Naive thymus-derived CD4-positive, alpha-beta T cell (primary cell): ENCODE results near the gene SAMD8. TPM values are rescaled to one million over a fixed set of nuclear protein-coding genes. Genes with fewer than 3 reads are reported as not detected.

Experiments used
- ATAC-seq: fragments of 150-1000 bp; cut with Tn5 transposase; 2 replicates; pipeline ENCODE4 v1.10.0; 2021; ENCODE audit warnings: mild to moderate bottlenecking, moderate library complexity
- CTCF ChIA-PET: fragments of 350-600 bp; sonication (Branson Sonifier 250); formaldehyde crosslinking; loops from one replicate; lab custom pipeline; 2021; ENCODE audit warnings: antibody characterized with exemption; lab: Charles Lee
- POLR2A ChIA-PET: fragments of 350-600 bp; sonication (Branson Sonifier 250); formaldehyde crosslinking; loops from one replicate; lab custom pipeline; 2021; ENCODE audit warnings: antibody characterized with exemption, inconsistent platforms; lab: Charles Lee
- DNase-seq, 9 donors: peaks; one replicate each; pipeline versions ENCODE4 v3.0.0 to v3.0.0-alpha.2; 2020 to 2022; ENCODE audit warnings: mixed read lengths in 1 of 9
- H3K27ac ChIP-seq: one replicate; pipeline ENCODE4 v1.7.0; 2013; ENCODE audit warnings: mild to moderate bottlenecking, low read depth, low read length, moderate library complexity
- H3K27me3 ChIP-seq, 2 donors: one replicate each; pipeline ENCODE4 v1.7.0; 2013; ENCODE audit warnings: low read length in 2 of 2, mild to moderate bottlenecking in 2 of 2, moderate library complexity in 2 of 2; ENCODE audit not compliant: control insufficient read depth in 2 of 2, insufficient read depth in 2 of 2
- H3K36me3 ChIP-seq, 3 experiments: 1 replicate in 2 of 3; 2 replicates in 1 of 3; pipeline ENCODE4 v1.7.0; 2013; ENCODE audit warnings: low read length in 3 of 3, mild to moderate bottlenecking in 3 of 3, moderate library complexity in 1 of 3; ENCODE audit not compliant: insufficient read depth in 3 of 3, control insufficient read depth in 2 of 3
- H3K4me1 ChIP-seq, 2 donors: one replicate each; pipeline ENCODE4 v1.7.0; 2013; ENCODE audit warnings: low read length in 2 of 2, mild to moderate bottlenecking in 2 of 2, moderate library complexity in 1 of 2; ENCODE audit not compliant: control insufficient read depth in 2 of 2, insufficient read depth in 2 of 2
- H3K4me3 ChIP-seq: 2 replicates; pipeline ENCODE4 v1.7.0; 2013; ENCODE audit warnings: mild to moderate bottlenecking, low read length
- H3K9me3 ChIP-seq, 3 experiments: 1 replicate in 2 of 3; 2 replicates in 1 of 3; pipeline ENCODE4 v1.7.0; 2013; ENCODE audit warnings: low read length in 3 of 3; ENCODE audit not compliant: control insufficient read depth in 2 of 3
- H3K27ac Mint-ChIP-seq, 9 donors: one replicate each; pipeline ENCODE4 v1.8.0; 2020 to 2022; ENCODE audit warnings: mixed read lengths in 9 of 9, mild to moderate bottlenecking in 8 of 9, moderate library complexity in 5 of 9, inconsistent platforms in 2 of 9
- H3K27me3 Mint-ChIP-seq, 5 donors: one replicate each; pipeline ENCODE4 v1.8.0; 2021 to 2022; ENCODE audit warnings: mixed read lengths in 5 of 5, mild to moderate bottlenecking in 1 of 5
- H3K36me3 Mint-ChIP-seq, 5 donors: one replicate each; pipeline ENCODE4 v1.8.0; 2020 to 2022; ENCODE audit warnings: mixed read lengths in 5 of 5, mild to moderate bottlenecking in 3 of 5, inconsistent platforms in 1 of 5
- H3K4me1 Mint-ChIP-seq, 7 donors: one replicate each; pipeline ENCODE4 v1.8.0; 2020 to 2022; ENCODE audit warnings: mixed read lengths in 7 of 7, mild to moderate bottlenecking in 3 of 7, inconsistent platforms in 1 of 7
- H3K4me3 Mint-ChIP-seq, 10 donors: one replicate each; pipeline ENCODE4 v1.8.0; 2020 to 2022; ENCODE audit warnings: mild to moderate bottlenecking in 10 of 10, mixed read lengths in 10 of 10, moderate library complexity in 6 of 10, inconsistent platforms in 2 of 10
- H3K9me3 Mint-ChIP-seq, 11 donors: one replicate each; pipeline ENCODE4 v1.8.0; 2020 to 2022; ENCODE audit warnings: mixed read lengths in 11 of 11, mild to moderate bottlenecking in 4 of 11, inconsistent platforms in 1 of 11, moderate library complexity in 1 of 11
- intact Hi-C, 2 donors: fragments of 100-400 bp; cut with micrococcal nuclease; formaldehyde crosslinking; loops; one replicate each; pipeline ENCODE4 v1.15.1; 2023
- polyA plus RNA-seq, 2 donors: library from polyadenylated mRNA; unstranded; fragments of 300-500 nt; fragmentation: Illumina TruSeq; gene quantifications; one replicate each; pipeline ENCODE4 v1.2.3, GENCODE V29; 2021
- total RNA-seq, 6 experiments: library from RNA in 5 of 6; stranded (reverse) in 5 of 6; gene quantifications; 1 replicate in 5 of 6; 2 replicates in 1 of 6; pipeline ENCODE4 v1.2.3 and lab custom pipeline; 2021 to 2026

SAMD8 gene
- total and polyA plus RNA-seq, 7 experiments from 2014 or later, result 4.5 to 31.7 (median 16.2) TPM

DNA sequence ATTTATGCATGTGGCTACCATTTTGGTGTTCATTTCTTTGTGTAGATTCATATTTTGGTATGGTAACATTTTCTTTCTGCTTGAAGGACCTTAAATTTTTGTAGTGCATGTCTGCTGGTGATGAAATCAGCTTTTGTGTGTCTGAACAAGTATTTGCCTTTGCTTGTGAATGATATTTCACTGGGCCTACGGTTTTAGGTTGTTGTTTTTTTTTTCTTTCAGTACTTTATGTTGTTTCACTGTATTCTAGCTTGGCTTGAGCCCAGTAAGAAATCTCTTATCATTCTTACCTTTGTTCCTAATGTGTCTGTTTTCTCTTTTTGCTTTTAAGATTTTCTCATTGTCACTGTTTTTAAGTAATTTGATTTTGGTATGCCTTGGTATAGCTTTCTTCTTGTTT is 31.9 kb downstream of the SAMD8 start:
- Histone ChIP-seq H3K9me3 (no peaks in the 10 kb centered on the region), H3K27me3 (no peaks in the 10 kb centered on the region), H3K27ac (no peak overlapping the region), H3K4me3 (no peak overlapping the region), H3K36me3 (peaks cover 0 to 3% (median 0%) of the 10 kb centered on the region in 3 experiments), H3K4me1 (peaks cover 0 to 12% of the 10 kb centered on the region in 2 donors)
- ChIA-PET POLR2A (interaction anchor here (0.6 kb wide), 2 partner anchors 118 to 556 kb away, joined by 3 read pairs; no protein-coding TSS in a partner anchor), CTCF (no interaction called here)
- H3K27ac Mint-ChIP-seq, result peak overlapping the region in 6 of 9 donors; percentile 47 to 80 (median 65)
- no peaks in the 10 kb centered on the region for H3K9me3 Mint-ChIP-seq
- peaks cover 28 to 77% (median 43%) of the 10 kb centered on the region in 7 donors for H3K4me1 Mint-ChIP-seq
- ATAC-seq, result no peak
- no peaks in the 10 kb centered on the region for H3K27me3 Mint-ChIP-seq
- peak overlapping the region in 1 of 10 donors; percentile 38 for H3K4me3 Mint-ChIP-seq
- intact Hi-C loops, result no loop called here
- DNase-seq, result no peak
- peaks cover 0 to 11% (median 3%) of the 10 kb centered on the region in 5 donors for H3K36me3 Mint-ChIP-seq

DNA sequence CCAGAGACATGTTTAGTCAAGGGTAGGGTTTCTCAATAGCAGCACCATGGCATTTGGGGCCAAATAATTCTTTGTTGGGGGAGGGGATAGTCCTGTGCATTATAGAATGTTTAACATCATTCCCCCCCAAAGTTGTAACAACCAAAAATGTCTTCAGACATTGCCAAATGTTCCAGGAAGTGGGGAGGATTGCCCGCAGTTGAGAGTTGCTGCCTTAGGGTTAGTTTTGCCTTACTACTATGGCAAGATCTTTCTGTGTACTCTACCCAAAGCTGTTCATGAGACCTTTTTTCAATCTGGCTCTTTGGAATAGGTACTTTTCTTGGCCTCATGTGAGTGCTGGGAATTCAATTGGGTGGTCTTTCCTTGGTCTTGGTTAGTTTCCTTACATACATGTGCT is 34.1 kb downstream of the SAMD8 start:
- ChIA-PET POLR2A (no interaction called here), CTCF (no interaction called here)
- H3K36me3 ChIP-seq, result peaks cover 0 to 4% (median 4%) of the 10 kb centered on the region in 3 experiments
- no peak for ATAC-seq
- intact Hi-C loops, result loop anchor here in 1 of 2 donors (5.0 kb wide), 1 partner anchor 33 kb away; the partner anchor contains the start of gene SAMD8
- peaks cover 0 to 12% (median 4%) of the 10 kb centered on the region in 5 donors for H3K36me3 Mint-ChIP-seq
- DNase-seq, result peak in 4 of 9 donors; percentile 9 to 22 (median 15)
- H3K4me3 Mint-ChIP-seq, result peak overlapping the region in 9 of 10 donors; percentile 5 to 69 (median 21)
- H3K27me3 ChIP-seq, result no peaks in the 10 kb centered on the region
- no peaks in the 10 kb centered on the region for H3K27me3 Mint-ChIP-seq
- peaks cover 0 to 12% of the 10 kb centered on the region in 2 donors for H3K4me1 ChIP-seq
- H3K4me3 ChIP-seq, result no peak overlapping the region
- peaks cover 23 to 72% (median 36%) of the 10 kb centered on the region in 7 donors for H3K4me1 Mint-ChIP-seq
- peak overlapping the region in 8 of 9 donors; percentile 0 to 78 (median 30) for H3K27ac Mint-ChIP-seq
- no peak overlapping the region for H3K27ac ChIP-seq
- peaks cover 0 to under 1% (median 0%) of the 10 kb centered on the region in 11 donors for H3K9me3 Mint-ChIP-seq
- no peaks in the 10 kb centered on the region for H3K9me3 ChIP-seq

DNA sequence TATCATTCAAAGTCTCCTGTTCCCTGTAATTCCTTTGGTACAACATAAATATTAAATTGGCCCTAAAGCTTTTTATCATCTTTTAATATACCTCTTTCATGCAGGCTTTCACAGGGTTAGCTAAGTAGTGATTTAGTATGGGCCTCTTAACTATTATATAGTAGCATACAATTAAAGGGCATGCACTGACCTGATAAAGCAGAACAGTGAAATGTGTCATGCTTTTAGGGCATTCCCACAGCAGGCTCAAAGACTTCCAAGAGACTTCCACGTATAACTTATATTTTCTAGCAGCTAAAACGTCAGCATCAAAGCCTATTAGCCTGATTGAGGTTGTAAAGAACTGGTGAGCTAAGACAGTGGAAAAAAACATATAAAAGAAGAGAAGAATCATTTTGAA is 35.3 kb downstream of the SAMD8 start:
- H3K4me1 Mint-ChIP-seq, result peaks cover 23 to 70% (median 36%) of the 10 kb centered on the region in 7 donors
- no peak for ATAC-seq
- POLR2A ChIA-PET, result interaction anchor here (0.7 kb wide), 2 partner anchors 15 to 1166 kb away, joined by 3 read pairs; no protein-coding TSS in a partner anchor

DNA sequence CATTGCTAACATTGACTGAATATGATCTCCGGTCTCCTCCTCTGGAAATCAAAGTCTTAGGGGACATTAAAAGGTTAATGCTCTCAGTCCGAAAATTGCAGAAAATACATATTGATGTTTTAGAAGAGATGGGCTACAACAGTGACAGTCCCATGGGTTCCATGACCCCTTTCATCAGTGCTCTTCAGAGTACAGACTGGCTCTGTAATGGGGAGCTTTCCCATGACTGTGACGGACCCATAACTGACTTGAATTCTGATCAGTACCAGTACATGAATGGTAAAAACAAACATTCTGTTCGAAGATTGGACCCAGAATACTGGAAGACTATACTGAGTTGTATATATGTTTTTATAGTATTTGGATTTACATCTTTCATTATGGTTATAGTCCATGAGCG is 39.2 kb downstream of the SAMD8 start:
- H3K36me3 ChIP-seq, result peaks cover 0 to 31% (median 7%) of the 10 kb centered on the region in 3 experiments
- no peak overlapping the region for H3K27ac ChIP-seq
- Mint-ChIP-seq H3K4me3 (no peak overlapping the region), H3K36me3 (peaks cover 4 to 27% (median 25%) of the 10 kb centered on the region in 5 donors), H3K27ac (no peak overlapping the region), H3K9me3 (peaks cover 0 to 2% (median 0%) of the 10 kb centered on the region in 11 donors), H3K4me1 (peaks cover 0 to 57% (median 25%) of the 10 kb centered on the region in 7 donors), H3K27me3 (no peaks in the 10 kb centered on the region)
- DNase-seq, result no peak
- no peak for ATAC-seq
- no peak overlapping the region for H3K4me3 ChIP-seq
- H3K4me1 ChIP-seq, result peaks cover 0 to 3% of the 10 kb centered on the region in 2 donors
- intact Hi-C loops, result no loop called here
- POLR2A ChIA-PET, result no interaction called here
- no peaks in the 10 kb centered on the region for H3K27me3 ChIP-seq
- CTCF ChIA-PET, result interaction anchor here (0.5 to 0.6 kb wide), 2 partner anchors 1158 to 1385 kb away, joined by 3 read pairs; no protein-coding TSS in a partner anchor
- H3K9me3 ChIP-seq, result no peaks in the 10 kb centered on the region

More for the DNA sequence above, 35.3 kb downstream of the SAMD8 start:
- no peak for DNase-seq
- CTCF ChIA-PET, result no interaction called here
- H3K4me1 ChIP-seq, result peaks cover 0 to 12% of the 10 kb centered on the region in 2 donors
- Mint-ChIP-seq H3K9me3 (peaks cover 0 to 2% (median 0%) of the 10 kb centered on the region in 11 donors), H3K27ac (peak overlapping the region in 2 of 9 donors; percentile 10 to 51), H3K4me3 (no peak overlapping the region), H3K27me3 (no peaks in the 10 kb centered on the region), H3K36me3 (peaks cover 0 to 17% (median 9%) of the 10 kb centered on the region in 5 donors)
- intact Hi-C loops, result loop anchor here in 1 of 2 donors (5.0 kb wide), 1 partner anchor 34 kb away; the partner anchor contains the start of gene SAMD8
- H3K36me3 ChIP-seq, result peaks cover 0 to 14% (median 7%) of the 10 kb centered on the region in 3 experiments
- no peaks in the 10 kb centered on the region for H3K27me3 ChIP-seq
- no peak overlapping the region for H3K27ac ChIP-seq
- H3K9me3 ChIP-seq, result no peaks in the 10 kb centered on the region
- no peak overlapping the region for H3K4me3 ChIP-seq

DNA sequence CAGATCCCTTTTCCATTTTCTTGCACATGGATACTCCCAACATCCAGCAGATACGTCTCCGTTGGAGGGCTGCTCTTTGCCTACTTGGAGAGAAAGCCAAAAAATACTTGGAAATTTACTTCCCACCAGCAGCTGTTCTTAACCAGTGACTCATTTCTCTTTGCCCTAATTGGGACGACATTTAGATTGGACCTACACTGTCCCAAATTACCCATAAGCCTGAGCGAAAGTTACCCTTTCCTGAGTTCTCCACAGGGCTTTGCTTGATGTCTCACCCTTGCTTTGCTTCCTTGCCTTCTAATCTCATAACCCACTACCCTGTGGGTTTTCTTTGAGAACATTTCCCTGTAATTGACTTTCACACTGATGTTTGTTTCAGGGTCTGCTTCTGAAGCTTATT is 48.1 kb downstream of the SAMD8 start:
- H3K9me3 Mint-ChIP-seq, result peaks cover 0 to 3% (median 0%) of the 10 kb centered on the region in 11 donors
- intact Hi-C loops, result no loop called here
- H3K4me3 Mint-ChIP-seq, result no peak overlapping the region
- H3K27ac Mint-ChIP-seq, result peak overlapping the region in 7 of 9 donors; percentile 2 to 72 (median 48)
- no peaks in the 10 kb centered on the region for H3K9me3 ChIP-seq
- peak overlapping the region; percentile 7 for H3K27ac ChIP-seq
- DNase-seq, result no peak
- H3K27me3 ChIP-seq, result no peaks in the 10 kb centered on the region
- no peak overlapping the region for H3K4me3 ChIP-seq
- H3K27me3 Mint-ChIP-seq, result no peaks in the 10 kb centered on the region
- H3K36me3 Mint-ChIP-seq, result peaks cover 4 to 17% (median 15%) of the 10 kb centered on the region in 5 donors
- peaks cover 0 to 12% (median 0%) of the 10 kb centered on the region in 3 experiments for H3K36me3 ChIP-seq
- POLR2A ChIA-PET, result no interaction called here
- ATAC-seq, result no peak
- CTCF ChIA-PET, result no interaction called here
- peaks cover 14 to 38% (median 29%) of the 10 kb centered on the region in 7 donors for H3K4me1 Mint-ChIP-seq
- no peaks in the 10 kb centered on the region for H3K4me1 ChIP-seq

DNA sequence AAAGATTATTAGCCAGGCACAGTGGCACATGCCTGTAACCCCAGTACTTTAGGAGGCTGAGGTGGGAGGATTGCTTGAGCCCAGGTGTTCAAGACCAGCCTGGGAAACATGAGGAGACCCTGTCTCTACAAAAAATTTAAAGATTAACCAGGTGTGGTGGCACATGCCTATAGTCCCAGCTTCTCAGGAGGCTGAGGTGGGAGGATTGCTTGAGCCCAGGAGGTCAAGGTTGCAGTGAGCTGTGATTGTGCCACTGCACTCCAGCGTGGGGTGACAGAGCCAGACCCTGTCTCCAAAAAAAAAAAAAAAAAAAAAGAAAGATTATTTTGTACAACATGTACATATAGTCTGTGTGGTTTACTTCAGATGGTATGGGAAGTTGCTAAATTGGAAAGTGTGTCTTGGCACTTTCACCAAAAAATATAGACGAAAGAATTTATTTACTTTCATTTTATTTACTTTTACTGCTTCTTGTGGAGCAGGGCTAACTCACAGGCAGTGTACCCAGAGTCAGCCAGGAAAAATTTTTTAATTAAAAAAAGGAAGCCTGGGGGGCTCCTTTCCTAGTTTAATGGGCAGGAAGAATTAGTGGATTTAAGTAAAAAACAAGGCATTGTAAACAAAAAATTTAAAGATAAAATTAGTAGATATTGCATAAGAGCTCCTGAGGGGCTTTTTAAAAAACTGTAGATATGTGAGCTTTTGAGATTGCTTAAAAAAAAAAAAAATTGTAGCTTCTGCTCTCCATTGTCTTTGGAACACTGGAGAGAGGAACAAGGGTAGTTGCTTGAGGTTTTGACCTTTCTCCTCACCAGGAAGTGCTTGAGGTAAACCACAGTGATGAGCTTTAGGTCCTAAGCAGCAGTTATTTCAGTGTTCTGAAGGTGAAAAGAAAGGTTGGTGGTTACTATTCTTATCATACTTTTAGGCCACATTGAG is 54.5 kb downstream of the SAMD8 start:
- Histone ChIP-seq H3K36me3 (no peaks in the 10 kb centered on the region), H3K4me1 (peaks cover 22 to 31% of the 10 kb centered on the region in 2 donors), H3K27me3 (no peaks in the 10 kb centered on the region), H3K9me3 (no peaks in the 10 kb centered on the region), H3K27ac (peak overlapping the region; percentile 66), H3K4me3 (peak overlapping the region; percentile 11)
- Mint-ChIP-seq H3K36me3 (peaks cover 4 to 16% (median 8%) of the 10 kb centered on the region in 5 donors), H3K27me3 (no peaks in the 10 kb centered on the region), H3K4me1 (peaks cover 38 to 68% (median 50%) of the 10 kb centered on the region in 7 donors), H3K9me3 (peaks cover 0 to 1% (median 0%) of the 10 kb centered on the region in 11 donors), H3K4me3 (peak overlapping the region; percentile 64 to 86 (median 73)), H3K27ac (peak overlapping the region; percentile 78 to 91 (median 86))
- ATAC-seq, result peak; percentile 75
- peak in 5 of 9 donors; percentile 7 to 35 (median 12) for DNase-seq
- ChIA-PET CTCF (interaction anchor here (0.6 to 0.7 kb wide), 2 partner anchors 34 to 1226 kb away, joined by 3 read pairs; no protein-coding TSS in a partner anchor), POLR2A (interaction anchor here (0.6 to 1.2 kb wide), 2 partner anchors 66 to 100 kb away, joined by 3 to 4 read pairs; no protein-coding TSS in a partner anchor)
- intact Hi-C loops, result loop anchor here (1.0 to 5.0 kb wide), 3 partner anchors 17 to 55 kb away; partner anchors contain the start of gene SAMD8 (in 2 of the 2)
